OCI-M2 (cell line): ENCODE measurements around the gene KCNE2.
A peak's percentile ranks its signal among the peaks of the same experiment; 100 is the strongest.

ENCODE experiments used
- DNase-seq: peaks from one replicate; lab custom pipeline; 2025; ENCODE audit not compliant: unreplicated experiment; lab: John Stamatoyannopoulos, UW

The KCNE2 gene

DNA sequence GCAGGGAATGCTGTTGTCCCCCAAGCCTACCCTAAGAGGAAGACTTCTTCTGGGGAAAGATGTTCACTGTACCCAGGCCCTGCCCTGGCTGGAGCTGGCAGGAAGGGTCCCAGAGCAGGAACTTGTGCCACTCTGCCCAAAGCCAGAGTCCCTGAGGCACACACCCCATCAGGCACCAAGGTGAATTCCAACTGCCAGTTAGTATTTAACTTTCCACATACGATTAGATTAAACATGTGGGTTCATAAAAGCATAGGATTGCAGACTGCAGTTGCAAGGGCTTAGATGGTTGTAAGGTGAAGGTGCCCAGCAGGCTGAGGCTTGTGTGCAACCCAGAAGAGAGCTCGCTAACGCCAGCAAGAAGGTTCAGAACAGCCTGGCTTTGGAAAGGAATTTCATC is at the start of gene KCNE2:
Gene KCNE2 (plus strand): TSS at position 274 of the 400 bp plus-strand sequence. CDS start 6,473 bp downstream, outside the sequence.
- no peak for DNase-seq

GRCh38 chr21:34319585-34319984 is 44.2 kb upstream of the KCNE2 start:
- DNase-seq, result no peak

DNA sequence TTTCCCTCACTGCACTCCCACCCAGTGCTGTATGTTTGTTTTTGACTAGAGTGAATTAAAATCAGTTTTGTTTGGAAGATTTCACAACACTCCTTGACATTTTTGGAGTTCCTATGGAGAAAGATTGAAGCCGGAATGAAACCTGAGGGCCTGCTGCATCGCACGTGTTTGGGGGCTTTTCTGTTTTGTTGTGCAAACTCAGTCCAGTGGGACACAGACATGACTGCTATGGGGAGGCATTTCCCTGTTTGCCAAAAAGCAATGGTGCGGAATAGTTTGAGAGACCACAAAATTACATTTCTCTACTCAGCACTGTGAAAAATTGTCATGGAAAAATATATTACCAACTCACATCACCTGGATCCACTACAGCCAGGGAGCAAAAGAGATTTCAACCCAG is 43.8 kb upstream of the KCNE2 start:
- no peak for DNase-seq

DNA sequence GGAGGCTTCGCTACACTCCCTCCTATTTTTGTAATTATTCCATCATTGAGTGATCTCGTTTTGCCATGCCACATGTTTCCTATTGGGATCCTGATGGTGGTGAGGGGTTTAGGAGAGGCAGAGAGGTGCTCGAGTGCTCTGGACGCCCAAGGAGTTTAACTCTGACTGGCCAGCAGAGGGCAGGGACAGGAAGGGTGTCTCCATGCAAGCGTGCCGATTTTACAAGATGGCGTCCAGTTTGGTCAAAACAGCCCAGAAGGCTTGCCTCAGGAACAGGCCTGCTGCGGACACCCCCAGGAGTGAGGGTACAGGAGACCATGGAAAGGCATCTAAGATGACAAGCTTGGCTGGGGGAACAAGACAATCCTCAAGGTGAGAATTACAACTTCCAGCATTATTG is 33.8 kb upstream of the KCNE2 start:
- no peak for DNase-seq

- no peak for DNase-seq
These were observed 32.1 kb upstream of the KCNE2 start for GRCh38 chr21:34331726-34332125.

GRCh38 chr21:34332347-34332746 is 31.5 kb upstream of the KCNE2 start:
- DNase-seq, result no peak

DNA sequence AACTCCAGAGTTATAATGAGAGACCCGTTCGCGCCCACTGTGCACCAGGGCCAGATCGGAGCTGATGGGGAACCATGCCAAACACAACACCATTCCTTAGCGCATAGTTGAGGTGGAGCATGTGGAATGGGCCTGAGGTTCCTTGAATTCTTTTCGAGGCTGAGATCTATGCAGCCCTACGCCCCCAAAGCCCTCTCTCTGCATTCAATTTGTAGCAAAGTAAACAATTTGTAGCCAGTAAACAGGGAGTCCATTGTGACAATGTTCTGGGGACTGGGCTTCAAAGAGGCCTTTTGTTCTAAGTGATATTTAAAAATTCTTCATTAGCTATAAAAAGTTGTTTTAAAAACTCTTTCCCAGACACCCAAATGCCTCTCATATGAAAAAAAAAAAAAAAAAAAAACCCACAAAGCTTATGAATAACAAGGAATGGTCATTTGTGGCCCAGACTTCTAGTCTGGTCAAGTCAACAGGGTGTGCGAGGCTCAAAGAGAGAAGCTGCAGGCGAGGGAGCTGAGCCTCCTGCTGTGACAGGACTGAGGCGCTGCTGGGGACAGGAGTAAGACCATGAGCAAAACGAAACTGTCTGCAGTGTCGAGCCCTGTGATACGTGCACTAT is 30.6 kb upstream of the KCNE2 start:
- DNase-seq, result no peak

DNA sequence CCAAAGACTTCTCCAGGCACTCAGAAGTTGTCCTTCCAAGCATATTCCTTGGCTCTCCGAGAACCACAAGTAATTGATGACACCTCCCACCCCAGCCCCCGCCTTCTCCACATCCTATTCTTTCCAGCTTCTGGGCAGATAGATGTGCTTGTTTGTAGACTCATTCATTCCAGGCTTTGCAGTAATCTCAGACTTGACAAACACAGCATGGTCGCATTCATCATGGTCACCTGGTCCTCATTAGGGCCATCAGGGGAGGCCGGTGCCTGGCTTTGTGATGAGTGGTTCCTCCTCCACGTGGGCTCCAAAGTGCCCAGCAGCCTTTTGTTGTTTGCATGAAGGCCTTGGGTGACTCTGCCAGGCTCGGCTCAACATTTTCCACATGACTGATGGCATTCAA is 28.5 kb upstream of the KCNE2 start:
- no peak for DNase-seq

DNA sequence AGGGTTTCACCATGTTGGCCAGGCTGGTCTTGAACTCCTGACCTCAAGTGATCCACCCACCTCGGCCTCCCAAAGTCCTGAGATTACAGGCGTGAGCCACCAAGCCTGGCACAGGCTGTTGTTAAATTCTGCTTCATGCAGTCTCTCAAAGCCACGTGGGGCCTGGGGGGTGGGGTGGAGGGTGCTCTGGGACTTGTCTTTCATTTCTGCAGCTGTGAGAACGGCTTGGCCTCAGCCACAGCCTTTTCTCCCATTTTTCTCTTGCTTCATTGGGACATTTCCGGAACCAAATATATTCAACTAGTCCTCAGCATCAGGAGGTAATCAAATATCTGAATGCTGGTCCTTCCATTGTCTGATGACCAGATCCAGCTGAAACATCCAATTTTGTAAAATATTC is 27.6 kb upstream of the KCNE2 start:
- no peak for DNase-seq

- no peak for DNase-seq
These were observed 26.9 kb upstream of the KCNE2 start for GRCh38 chr21:34336756-34337391.

GRCh38 chr21:34337741-34338140 is 26.1 kb upstream of the KCNE2 start:
- DNase-seq, result no peak

GRCh38 chr21:34338226-34338625 is 25.6 kb upstream of the KCNE2 start:
- DNase-seq, result no peak

GRCh38 chr21:34340061-34340460 is 23.7 kb upstream of the KCNE2 start:
- no peak for DNase-seq

DNA sequence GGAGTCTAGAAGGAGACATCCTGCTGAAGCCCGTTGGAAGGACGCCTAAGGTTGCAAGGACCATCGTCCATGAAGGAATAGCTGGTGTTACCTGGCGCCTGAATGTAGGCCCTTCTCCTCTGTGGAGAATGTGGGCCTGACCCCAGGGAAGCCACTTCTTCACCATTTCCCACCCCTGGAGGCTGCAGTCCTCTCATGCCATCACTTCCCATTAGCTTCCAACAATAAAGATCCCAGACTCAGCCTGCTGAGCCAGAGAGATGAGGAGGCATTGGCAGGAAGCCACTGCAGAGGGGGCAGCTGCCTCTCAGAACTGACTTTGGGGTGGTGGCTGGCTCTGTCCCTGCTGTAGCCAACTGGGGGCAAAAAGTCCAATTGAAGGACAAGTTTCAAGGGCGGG is 21.3 kb upstream of the KCNE2 start:
- DNase-seq, result no peak

GRCh38 chr21:34343347-34343746 is 20.5 kb upstream of the KCNE2 start:
- no peak for DNase-seq

- DNase-seq, result no peak
These were observed 19.9 kb upstream of the KCNE2 start for GRCh38 chr21:34343838-34344381.

- no peak for DNase-seq
These were observed 19.2 kb upstream of the KCNE2 start for GRCh38 chr21:34344584-34344983.

GRCh38 chr21:34345091-34345871 is 18.5 kb upstream of the KCNE2 start:
- DNase-seq, result no peak

GRCh38 chr21:34345892-34346291 is 17.9 kb upstream of the KCNE2 start:
- no peak for DNase-seq

DNA sequence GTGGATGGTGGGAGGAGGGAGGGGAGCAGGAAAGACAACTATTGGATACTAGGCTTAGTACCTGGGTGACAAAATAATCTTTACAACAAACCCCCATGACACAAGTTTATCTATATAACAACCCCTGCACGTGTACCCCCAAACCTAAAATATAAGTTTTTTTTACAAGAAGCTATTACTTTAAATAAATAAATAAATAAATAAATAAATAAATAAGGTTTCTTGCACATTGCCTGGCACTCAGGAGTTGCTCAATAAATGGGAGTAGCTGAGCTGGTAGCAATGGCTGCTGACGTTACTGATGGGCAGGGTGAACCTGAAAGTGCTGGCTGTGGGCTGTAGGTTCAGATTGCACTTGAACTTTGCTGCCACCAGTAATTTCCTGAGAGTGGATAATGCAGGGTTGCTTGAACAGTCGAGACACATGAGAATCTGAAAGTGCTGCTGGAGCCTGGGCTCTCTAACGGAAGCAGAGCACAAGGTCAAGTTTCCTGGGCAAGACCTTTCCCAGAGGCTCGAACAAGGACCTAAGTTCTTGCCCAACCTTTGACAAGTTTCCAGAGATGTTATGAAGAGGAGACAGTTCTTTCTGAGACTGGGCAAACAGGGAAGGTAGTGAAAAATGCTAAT is 14.8 kb upstream of the KCNE2 start:
- no peak for DNase-seq

- peak; percentile 71 for DNase-seq
These were observed 12.0 kb upstream of the KCNE2 start for GRCh38 chr21:34351786-34352241.
